ENCODE data around the gene KRT78. TPM values are rescaled to one million over a fixed set of nuclear protein-coding genes. Genes with fewer than 3 reads are reported as not detected.

Gene KRT78
- total and polyA plus RNA-seq, 2 experiments from 2014 or later, result not detected

- Histone ChIP-seq H3K27ac (no peak overlapping the region), H3K9me3 (ENCODE audit: low read depth) (no peaks in the 10 kb centered on the region), H3K4me3 (no peak overlapping the region), H3K4me1 (ENCODE audit: low read depth) (no peaks in the 10 kb centered on the region), H3K27me3 (peaks cover 23% of the 10 kb centered on the region), H3K36me3 (no peaks in the 10 kb centered on the region)
- TF ChIP-seq CTCF (IDR thresholded peaks at IDR 0.05; ENCODE audit: low read depth, low read length), result no peak
- DNase-seq (ENCODE audit: low read depth in 1 of 2, low spot score in 1 of 2), result no peak
Observed at GRCh38 chr12:52838609-52839435, 10.0 kb downstream of the KRT78 start.

- no peak for TF ChIP-seq CTCF (IDR thresholded peaks at IDR 0.05; ENCODE audit: low read depth, low read length)
- Histone ChIP-seq H3K27ac (no peak overlapping the region), H3K36me3 (no peaks in the 10 kb centered on the region), H3K4me1 (ENCODE audit: low read depth) (no peaks in the 10 kb centered on the region), H3K9me3 (ENCODE audit: low read depth) (no peaks in the 10 kb centered on the region), H3K27me3 (peaks cover 23% of the 10 kb centered on the region), H3K4me3 (no peak overlapping the region)
- DNase-seq (ENCODE audit: low read depth in 1 of 2, low spot score in 1 of 2), result peak in 1 of 2 donors; percentile 46
Observed at GRCh38 chr12:52837781-52838608, 10.8 kb downstream of the KRT78 start.

GRCh38 chr12:52837413-52837741 lies 11.4 kb downstream of the KRT78 start:
- no peaks in the 10 kb centered on the region for H3K4me1 ChIP-seq (ENCODE audit: low read depth)
- no peaks in the 10 kb centered on the region for H3K36me3 ChIP-seq
- TF ChIP-seq CTCF (IDR thresholded peaks at IDR 0.05; ENCODE audit: low read depth, low read length), result no peak
- H3K27me3 ChIP-seq, result peaks cover 21% of the 10 kb centered on the region
- H3K9me3 ChIP-seq (ENCODE audit: low read depth), result no peaks in the 10 kb centered on the region
- H3K27ac ChIP-seq, result no peak overlapping the region
- peak in 1 of 2 donors; percentile 88 for DNase-seq (ENCODE audit: low read depth in 1 of 2, low spot score in 1 of 2)
- no peak overlapping the region for H3K4me3 ChIP-seq

- Histone ChIP-seq H3K36me3 (no peaks in the 10 kb centered on the region), H3K27me3 (peaks cover 15% of the 10 kb centered on the region), H3K4me1 (ENCODE audit: low read depth) (no peaks in the 10 kb centered on the region), H3K27ac (no peak overlapping the region), H3K4me3 (no peak overlapping the region), H3K9me3 (ENCODE audit: low read depth) (no peaks in the 10 kb centered on the region)
- TF ChIP-seq CTCF (IDR thresholded peaks at IDR 0.05; ENCODE audit: low read depth, low read length), result no peak
- no peak for DNase-seq (ENCODE audit: low read depth in 1 of 2, low spot score in 1 of 2)
Observed at GRCh38 chr12:52836491-52837412, 12.0 kb downstream of the KRT78 start.

- no peak for TF ChIP-seq CTCF (IDR thresholded peaks at IDR 0.05; ENCODE audit: low read depth, low read length)
- H3K27me3 ChIP-seq, result peaks cover 12% of the 10 kb centered on the region
- H3K36me3 ChIP-seq, result no peaks in the 10 kb centered on the region
- no peaks in the 10 kb centered on the region for H3K9me3 ChIP-seq (ENCODE audit: low read depth)
- no peaks in the 10 kb centered on the region for H3K4me1 ChIP-seq (ENCODE audit: low read depth)
- no peak overlapping the region for H3K27ac ChIP-seq
- peak in 1 of 2 donors; percentile 73 for DNase-seq (ENCODE audit: low read depth in 1 of 2, low spot score in 1 of 2)
- H3K4me3 ChIP-seq, result no peak overlapping the region
Observed at GRCh38 chr12:52836042-52836466, 12.7 kb downstream of the KRT78 start.
